ENCODE results near the gene KCNT2. TPM values are rescaled to one million over a fixed set of nuclear protein-coding genes. Genes with fewer than 3 reads are reported as not detected.

The KCNT2 gene
- total RNA-seq, 1 experiment from 2014 or later = 9.1 TPM

GRCh38 chr1:196295766-196296165 lies 312.5 kb downstream of the KCNT2 start:
- H3K4me3 Mint-ChIP-seq = no peak overlapping the region
- H3K23me2 ChIP-seq (ENCODE audit: insufficient read length, low read depth, low read length, poor library complexity, severe bottlenecking) = no peaks in the 10 kb centered on the region
- H4K91ac ChIP-seq (ENCODE audit: insufficient read length, low read depth, low read length) = no peak overlapping the region
- H3K79me1 ChIP-seq (ENCODE audit: insufficient read depth, low read depth, low read length, poor library complexity, severe bottlenecking) = no peaks in the 10 kb centered on the region
- no peak overlapping the region for H3K4me2 ChIP-seq (ENCODE audit: insufficient read depth, insufficient read length, low read length)
- no peak overlapping the region for H3K27ac ChIP-seq (ENCODE audit: insufficient read length, low read depth, low read length)
- no peak for TF ChIP-seq CTCF (conservative IDR thresholded peaks at IDR 0.05)
- H3K27me3 ChIP-seq (ENCODE audit: insufficient read depth, low read length) = no peaks in the 10 kb centered on the region
- peaks cover 0 to 3% of the 10 kb centered on the region in 2 experiments; a peak in 1 of 5 replicates for H3K9me3 Mint-ChIP-seq
- no peak overlapping the region for H3K9ac ChIP-seq (ENCODE audit: extremely low read depth, insufficient read length, low read length)
- H3K4ac ChIP-seq (ENCODE audit: low read depth, low read length) = no peak overlapping the region
- H3K4me1 Mint-ChIP-seq = peaks cover 0 to under 1% of the 10 kb centered on the region in 2 experiments; a peak in 1 of 4 replicates
- no peaks in the 10 kb centered on the region for H3K4me1 ChIP-seq (ENCODE audit: insufficient read depth, low read length)
- H3K23ac ChIP-seq (ENCODE audit: insufficient read length, low read depth, low read length) = no peak overlapping the region
- H3K36me3 Mint-ChIP-seq (ENCODE audit: insufficient read depth in 1 of 3, low read depth in 3 of 3) = peaks cover 6 to 12% (median 7%) of the 10 kb centered on the region in 3 experiments; a peak in 5 of 7 replicates
- no peaks in the 10 kb centered on the region for H4K20me1 ChIP-seq (ENCODE audit: control insufficient read depth, insufficient read depth, insufficient read length)
- H2AK5ac ChIP-seq (ENCODE audit: insufficient read length, low read length) = no peak overlapping the region
- H2BK20ac ChIP-seq (ENCODE audit: low read depth, low read length, poor library complexity, severe bottlenecking) = no peak overlapping the region
- H3K9me3 ChIP-seq (ENCODE audit: control insufficient read depth, low read depth, low read length) = no peaks in the 10 kb centered on the region
- H3K79me2 ChIP-seq (ENCODE audit: insufficient read depth, low read length) = no peaks in the 10 kb centered on the region
- no peak overlapping the region for H3K18ac ChIP-seq (ENCODE audit: insufficient read length, low read depth, low read length)
- H2BK120ac ChIP-seq (ENCODE audit: low read depth, low read length, poor library complexity, severe bottlenecking) = no peak overlapping the region
- no peak overlapping the region for H2AFZ ChIP-seq (ENCODE audit: low read length)
- H3K27ac Mint-ChIP-seq = no peak overlapping the region
- H4K8ac ChIP-seq (replicated peaks; ENCODE audit: insufficient read length, low read depth, low read length) = no peak overlapping the region
- no peak for DNase-seq
- no peak overlapping the region for H2BK12ac ChIP-seq (ENCODE audit: insufficient read length, low read depth, low read length)
- no peak overlapping the region for H3T11ph ChIP-seq (ENCODE audit: low read length)
- H3K27me3 Mint-ChIP-seq (ENCODE audit: low read depth) = no peaks in the 10 kb centered on the region
- no peak overlapping the region for H3K56ac ChIP-seq (ENCODE audit: insufficient read length, low read depth, low read length)
- no peak overlapping the region for H4K5ac ChIP-seq (ENCODE audit: insufficient read length, low read depth, low read length)
- H3K14ac ChIP-seq (ENCODE audit: insufficient read depth, low read length) = no peak overlapping the region
- no peak overlapping the region for H2BK15ac ChIP-seq (ENCODE audit: low read depth, low read length)
- H2BK5ac ChIP-seq (ENCODE audit: insufficient read length, low read length) = no peak overlapping the region

All from H9 (cell line).